Stimulated activated CD8-positive, alpha-beta memory T cell treated with anti-CD3 and anti-CD28 coated beads, Interleukin-12 subunit alpha, Interleukin-12 subunit beta, amount 100 ng/mL, for 24 hours (primary cell): ENCODE results near the gene CA10.

Source experiments
- DNase-seq: peaks from one replicate; pipeline ENCODE4 v3.0.0-alpha.2; 2020; ENCODE audit errors: extremely low read depth

Gene CA10

GRCh38 chr17:51598824-51599223, 559.7 kb downstream of the CA10 start:
- DNase-seq: no peak

DNA sequence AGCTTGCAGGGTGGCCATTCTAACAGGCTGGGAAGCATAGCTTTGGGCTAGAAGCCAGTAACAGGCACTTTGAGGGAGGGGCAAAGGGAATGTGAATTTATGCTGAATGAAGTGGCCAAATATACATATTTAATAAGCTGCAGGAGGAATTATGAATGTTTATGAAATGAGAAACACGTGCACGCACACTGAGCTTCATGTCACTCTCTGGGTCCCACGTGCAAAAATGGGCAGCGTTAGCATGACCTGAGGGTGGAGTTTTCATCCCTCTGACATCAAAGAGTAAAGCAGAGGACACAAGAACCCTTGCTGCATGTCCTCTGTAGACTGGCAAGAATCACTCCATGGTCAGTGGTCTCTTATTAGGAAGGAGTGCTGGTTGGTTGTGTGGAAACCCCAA, 561.2 kb downstream of the CA10 start:
- DNase-seq: no peak

DNA sequence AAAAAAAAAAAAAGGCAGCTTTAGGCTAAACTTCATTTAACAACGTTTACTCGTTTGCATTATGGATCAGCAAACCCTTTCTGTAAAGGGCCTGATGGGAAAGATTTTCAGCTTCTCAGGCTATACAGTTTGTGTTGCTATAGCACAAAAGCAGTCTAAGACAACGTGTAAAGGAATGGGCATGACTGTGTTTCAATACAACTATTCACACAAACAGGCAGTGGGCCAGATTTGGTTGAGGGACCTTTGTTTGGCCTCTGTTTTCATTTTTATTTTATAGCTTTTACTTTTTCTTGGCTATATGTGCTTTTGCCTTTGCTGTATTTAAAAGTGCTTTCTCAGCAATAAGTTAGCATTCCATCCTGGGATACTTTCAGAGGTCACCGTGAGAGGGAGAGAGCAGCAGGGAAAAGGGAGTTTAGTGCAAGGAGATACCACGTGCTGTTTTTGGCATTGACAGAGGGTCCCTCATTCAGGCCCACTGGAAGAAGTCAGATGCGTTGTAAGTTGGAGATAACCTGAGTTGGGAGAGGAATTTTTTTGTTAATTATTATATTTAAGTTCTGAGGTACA, 562.6 kb downstream of the CA10 start:
- DNase-seq: no peak

- DNase-seq: no peak
Measured at GRCh38 chr17:51590071-51590656, 568.4 kb downstream of the CA10 start.

- DNase-seq: no peak
Measured at GRCh38 chr17:51588063-51588462, 570.5 kb downstream of the CA10 start.

GRCh38 chr17:51587516-51587915, 571.0 kb downstream of the CA10 start:
- DNase-seq: no peak

- no peak for DNase-seq
Measured at GRCh38 chr17:51585514-51586104, 572.9 kb downstream of the CA10 start.

GRCh38 chr17:51580869-51581268, 577.6 kb downstream of the CA10 start:
- DNase-seq: no peak
